ENCODE measurements around the gene GOLGA8T. TPM values are rescaled to one million over a fixed set of nuclear protein-coding genes. Genes with fewer than 3 reads are reported as not detected.
"Not testable (repeated sequence)": the region's sequence is repeated elsewhere in the genome, so short reads cannot be mapped to it uniquely, and the experiment has no call there.

The GOLGA8T gene
- total and polyA plus RNA-seq, 2 of the 8 experiments (the other 6 are each of a cell fraction or from before 2014, with no cell fraction given): 0.03 to 1.0 TPM

DNA sequence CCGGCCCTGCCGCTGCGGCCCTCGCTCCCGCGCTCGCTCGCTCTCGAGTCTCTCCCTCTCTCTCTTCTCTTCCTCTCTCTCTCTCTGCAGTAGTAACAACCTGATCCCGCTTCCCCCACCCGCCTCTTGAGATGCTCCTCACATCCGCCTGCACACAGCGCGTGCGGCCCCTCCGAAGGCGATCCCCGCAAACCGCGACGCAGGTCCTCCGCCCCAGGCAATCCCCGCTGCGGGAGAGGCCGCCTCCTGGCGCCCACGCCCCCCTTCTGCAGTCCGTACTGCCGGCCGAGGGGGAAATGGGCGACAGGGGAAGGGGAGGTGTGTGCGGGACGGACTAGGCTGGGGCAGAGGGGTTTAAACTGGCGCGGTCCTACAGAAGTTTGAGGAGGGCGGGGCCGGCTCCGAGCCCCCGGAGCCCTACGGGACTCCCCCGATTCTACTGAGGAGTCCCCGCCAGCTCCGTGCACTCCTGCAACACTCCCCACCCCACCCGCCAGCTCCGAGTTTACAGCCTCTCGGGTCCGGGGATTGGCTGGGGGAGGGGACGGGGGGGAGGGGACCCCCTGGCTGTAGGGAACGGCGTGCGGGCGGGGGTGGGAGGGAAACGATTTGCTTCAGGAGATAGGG is 57.4 kb downstream of the GOLGA8T start:
- H3K9ac ChIP-seq (replicated peaks in 1 of 4; ENCODE audit: extremely low read depth in 1 of 4, low read depth in 3 of 4, low read length in 3 of 4); H4K91ac ChIP-seq (replicated peaks; ENCODE audit: insufficient read length, low read length); H3K14ac ChIP-seq (ENCODE audit: insufficient read length); H3K4me1 ChIP-seq (replicated peaks in 1 of 4; ENCODE audit: control insufficient read depth in 3 of 4, insufficient read depth in 4 of 4, low read length in 3 of 4); H2BK12ac ChIP-seq (ENCODE audit: low read depth, low read length); H4K8ac ChIP-seq (ENCODE audit: extremely low read depth, insufficient read depth, low read length); H3K27me3 ChIP-seq (replicated peaks in 1 of 4; ENCODE audit: control insufficient read depth in 3 of 4, extremely low read depth in 1 of 4, insufficient read depth in 3 of 4, low read length in 3 of 4); H2AK5ac ChIP-seq (ENCODE audit: low read depth, low read length); H2BK20ac ChIP-seq (ENCODE audit: low read length); H2BK15ac ChIP-seq (ENCODE audit: low read length); CTCF ChIA-PET (ENCODE audit: partially characterized antibody); H3K79me1 ChIP-seq (ENCODE audit: low read depth, low read length); H2BK5ac ChIP-seq (ENCODE audit: low read depth, low read length); H3K23ac ChIP-seq (ENCODE audit: insufficient read length); H3K36me3 ChIP-seq (ENCODE audit: control insufficient read depth in 2 of 4, insufficient read depth in 4 of 4, low read length in 3 of 4); H3K4me2 ChIP-seq (ENCODE audit: insufficient read depth in 1 of 2, low read depth in 2 of 2, low read length in 2 of 2); H3K56ac ChIP-seq (replicated peaks; ENCODE audit: insufficient read length, low read depth, low read length); H3K4ac ChIP-seq (replicated peaks; ENCODE audit: insufficient read length, low read depth, low read length); H2AFZ ChIP-seq (ENCODE audit: low read length); H3K4me3 ChIP-seq (ENCODE audit: extremely low read depth in 1 of 4, insufficient read depth in 2 of 4, low read depth in 3 of 4, low read length in 4 of 4); H4K5ac ChIP-seq (ENCODE audit: insufficient read length, low read depth, low read length); DNase-seq (ENCODE audit: low read depth in 1 of 2, low spot score in 2 of 2); POLR2A ChIA-PET (ENCODE audit: partially characterized antibody); H3K27ac ChIP-seq (ENCODE audit: low read depth, low read length); H4K20me1 ChIP-seq (replicated peaks in 1 of 2; ENCODE audit: control insufficient read depth in 1 of 2, insufficient read depth in 2 of 2, low read length in 2 of 2); H2BK120ac ChIP-seq (replicated peaks; ENCODE audit: low read depth, low read length); H3K23me2 ChIP-seq (ENCODE audit: low read depth, low read length); FAIRE-seq; H3K18ac ChIP-seq (ENCODE audit: extremely low read depth, low read length); H3K79me2 ChIP-seq (ENCODE audit: control insufficient read depth in 1 of 2, insufficient read depth in 2 of 2, low read length in 2 of 2); H3K9me3 ChIP-seq (ENCODE audit: insufficient read depth in 2 of 2, low read depth in 1 of 2, low read length in 1 of 2): not testable (repeated sequence)
- WGBS, 2 experiments (ENCODE audit: extremely low coverage in 1 of 2, insufficient coverage in 1 of 2, insufficient read length in 1 of 2, insufficient replicate concordance in 2 of 2, low coverage in 1 of 2, low lambda C conversion rate in 2 of 2, missing lambda C conversion rate in 1 of 2): 4% methylated on average over 9 of the region's 53 CpGs; no CpG with 5 or more reads in 1 of the 2 experiments

DNA sequence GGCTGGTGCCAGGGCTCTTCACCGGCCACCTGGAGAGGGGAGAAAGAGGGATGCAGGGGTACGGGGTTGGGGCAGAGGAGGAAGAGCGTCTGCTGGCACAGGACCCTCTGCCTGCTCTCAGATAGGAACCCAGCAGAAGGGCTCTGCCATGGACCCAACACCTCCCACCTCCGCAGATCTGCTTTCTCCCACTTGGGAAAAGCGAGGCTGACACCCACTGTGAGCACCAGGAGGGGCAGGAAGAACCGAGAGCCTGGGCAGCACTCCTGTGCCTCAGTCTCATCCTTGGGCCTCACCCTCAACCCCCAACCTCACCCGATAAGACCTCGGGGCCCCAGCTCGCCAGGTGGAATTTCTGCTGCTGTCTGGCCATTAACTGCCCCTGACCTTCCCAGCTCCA is 58.0 kb downstream of the GOLGA8T start:
- H3K4me3 ChIP-seq (ENCODE audit: extremely low read depth in 1 of 4, insufficient read depth in 2 of 4, low read depth in 3 of 4, low read length in 4 of 4); H4K8ac ChIP-seq (ENCODE audit: extremely low read depth, insufficient read depth, low read length); H2AFZ ChIP-seq (ENCODE audit: low read length); CTCF ChIA-PET (ENCODE audit: partially characterized antibody); H3K23ac ChIP-seq (ENCODE audit: insufficient read length); H3K9ac ChIP-seq (replicated peaks in 1 of 4; ENCODE audit: extremely low read depth in 1 of 4, low read depth in 3 of 4, low read length in 3 of 4); H2BK15ac ChIP-seq (ENCODE audit: low read length); H3K9me3 ChIP-seq (ENCODE audit: insufficient read depth in 2 of 2, low read depth in 1 of 2, low read length in 1 of 2); H2BK5ac ChIP-seq (ENCODE audit: low read depth, low read length); H2BK20ac ChIP-seq (ENCODE audit: low read length); H3K27me3 ChIP-seq (replicated peaks in 1 of 4; ENCODE audit: control insufficient read depth in 3 of 4, extremely low read depth in 1 of 4, insufficient read depth in 3 of 4, low read length in 3 of 4); H3K18ac ChIP-seq (ENCODE audit: extremely low read depth, low read length); FAIRE-seq; H2BK120ac ChIP-seq (replicated peaks; ENCODE audit: low read depth, low read length); H2BK12ac ChIP-seq (ENCODE audit: low read depth, low read length); H3K4me1 ChIP-seq (replicated peaks in 1 of 4; ENCODE audit: control insufficient read depth in 3 of 4, insufficient read depth in 4 of 4, low read length in 3 of 4); DNase-seq (ENCODE audit: low read depth in 1 of 2, low spot score in 2 of 2); H3K36me3 ChIP-seq (ENCODE audit: control insufficient read depth in 2 of 4, insufficient read depth in 4 of 4, low read length in 3 of 4); H3K4me2 ChIP-seq (ENCODE audit: insufficient read depth in 1 of 2, low read depth in 2 of 2, low read length in 2 of 2); H4K5ac ChIP-seq (ENCODE audit: insufficient read length, low read depth, low read length); H4K91ac ChIP-seq (replicated peaks; ENCODE audit: insufficient read length, low read length); H2AK5ac ChIP-seq (ENCODE audit: low read depth, low read length); H3K79me2 ChIP-seq (ENCODE audit: control insufficient read depth in 1 of 2, insufficient read depth in 2 of 2, low read length in 2 of 2); H3K23me2 ChIP-seq (ENCODE audit: low read depth, low read length); H3K79me1 ChIP-seq (ENCODE audit: low read depth, low read length); H3K4ac ChIP-seq (replicated peaks; ENCODE audit: insufficient read length, low read depth, low read length); H4K20me1 ChIP-seq (replicated peaks in 1 of 2; ENCODE audit: control insufficient read depth in 1 of 2, insufficient read depth in 2 of 2, low read length in 2 of 2); H3K14ac ChIP-seq (ENCODE audit: insufficient read length); POLR2A ChIA-PET (ENCODE audit: partially characterized antibody); H3K27ac ChIP-seq (ENCODE audit: low read depth, low read length); H3K56ac ChIP-seq (replicated peaks; ENCODE audit: insufficient read length, low read depth, low read length): not testable (repeated sequence)
- no CpG with 5 or more reads among the region's 9 CpGs for WGBS, 2 experiments (ENCODE audit: extremely low coverage in 1 of 2, insufficient coverage in 1 of 2, insufficient read length in 1 of 2, insufficient replicate concordance in 2 of 2, low coverage in 1 of 2, low lambda C conversion rate in 2 of 2, missing lambda C conversion rate in 1 of 2)
